Choroid plexus epithelial cell (primary cell): Measurements from ENCODE around the gene CTTNBP2.

Source experiments
- DNase-seq: peaks from one replicate; pipeline ENCODE4 v3.0.0-alpha.2; 2010; ENCODE audit warnings: low read depth
- H3K4me3 ChIP-seq: 2 replicates; pipeline ENCODE4 v1.5.1; 2011; ENCODE audit warnings: low read depth, mild to moderate bottlenecking, control low read depth, low read length, moderate library complexity
- CTCF ChIP-seq: conservative IDR thresholded peaks from 2 replicates; pipeline ENCODE4 v1.5.1; 2011; ENCODE audit warnings: low read depth, mild to moderate bottlenecking, control low read depth, inconsistent platforms, low read length, moderate library complexity

CTTNBP2 gene

GRCh38 chr7:117856196-117856595 is 17.0 kb downstream of the CTTNBP2 start:
- no peak overlapping the region for H3K4me3 ChIP-seq
- no peak for DNase-seq
- TF ChIP-seq CTCF = no peak

- H3K4me3 ChIP-seq = no peak overlapping the region
- no peak for TF ChIP-seq CTCF
- DNase-seq = no peak
Observed at GRCh38 chr7:117854186-117854585, 19.1 kb downstream of the CTTNBP2 start.

DNA sequence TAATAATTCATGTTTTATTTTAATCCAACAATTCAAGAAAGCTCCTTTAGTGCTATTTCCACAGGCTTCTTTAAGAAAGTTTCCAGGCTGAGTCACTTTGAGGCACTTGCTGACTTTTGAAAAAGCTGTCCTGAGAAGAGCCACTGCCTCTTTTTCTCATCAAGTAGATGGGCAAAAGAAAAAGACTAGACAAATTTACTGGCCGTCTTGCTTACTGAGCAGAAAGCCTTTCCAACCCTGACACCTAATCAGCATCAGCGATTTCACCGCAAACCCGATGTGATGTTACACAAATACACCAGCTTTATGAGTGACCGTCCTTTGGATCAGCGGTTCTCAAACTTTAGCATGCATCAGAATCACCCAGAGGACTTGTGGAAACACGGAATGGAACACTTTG is 24.3 kb downstream of the CTTNBP2 start:
- DNase-seq = no peak
- no peak overlapping the region for H3K4me3 ChIP-seq
- TF ChIP-seq CTCF = no peak

DNA sequence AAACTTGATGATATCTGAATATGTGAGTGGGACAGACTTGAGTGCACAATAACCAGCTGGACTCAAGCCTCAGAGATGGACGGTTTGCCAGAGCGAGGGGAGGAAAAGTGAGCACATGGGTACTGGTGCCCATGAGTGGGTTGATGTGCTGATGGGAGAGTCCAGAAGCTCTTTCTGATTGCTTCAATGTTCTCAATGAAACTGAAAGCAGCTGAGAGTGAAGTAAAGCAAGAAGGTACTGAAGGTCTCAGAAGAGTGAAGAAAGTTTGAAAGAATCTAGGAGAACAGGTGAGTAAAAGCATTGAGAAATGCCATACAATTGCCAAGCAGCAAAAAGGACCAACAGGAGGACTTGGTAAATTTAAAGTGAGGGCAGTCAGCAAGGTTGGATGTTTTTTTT is 28.6 kb downstream of the CTTNBP2 start:
- no peak overlapping the region for H3K4me3 ChIP-seq
- TF ChIP-seq CTCF = no peak
- DNase-seq = no peak

GRCh38 chr7:117841611-117842010 is 31.6 kb downstream of the CTTNBP2 start:
- TF ChIP-seq CTCF = no peak
- no peak for DNase-seq
- H3K4me3 ChIP-seq = no peak overlapping the region

DNA sequence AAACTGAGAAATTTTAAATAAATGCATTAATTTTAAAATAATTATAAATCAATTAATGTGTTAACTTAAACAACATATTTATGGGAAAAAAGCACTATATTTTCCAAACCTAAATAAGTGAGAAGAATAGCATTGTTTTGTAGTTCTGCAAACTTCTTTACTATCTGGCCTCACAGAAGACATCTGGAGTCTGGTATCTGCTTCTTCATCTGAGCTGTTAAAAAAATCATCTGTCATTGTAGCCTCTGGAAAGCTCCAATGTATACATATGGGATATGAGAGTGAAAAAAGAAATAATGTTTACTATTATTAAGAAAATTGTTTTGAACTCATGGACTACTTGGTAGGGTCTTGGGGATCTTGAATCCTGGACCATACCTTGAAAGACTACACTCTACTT is 32.2 kb downstream of the CTTNBP2 start:
- TF ChIP-seq CTCF = no peak
- H3K4me3 ChIP-seq = no peak overlapping the region
- DNase-seq = no peak

DNA sequence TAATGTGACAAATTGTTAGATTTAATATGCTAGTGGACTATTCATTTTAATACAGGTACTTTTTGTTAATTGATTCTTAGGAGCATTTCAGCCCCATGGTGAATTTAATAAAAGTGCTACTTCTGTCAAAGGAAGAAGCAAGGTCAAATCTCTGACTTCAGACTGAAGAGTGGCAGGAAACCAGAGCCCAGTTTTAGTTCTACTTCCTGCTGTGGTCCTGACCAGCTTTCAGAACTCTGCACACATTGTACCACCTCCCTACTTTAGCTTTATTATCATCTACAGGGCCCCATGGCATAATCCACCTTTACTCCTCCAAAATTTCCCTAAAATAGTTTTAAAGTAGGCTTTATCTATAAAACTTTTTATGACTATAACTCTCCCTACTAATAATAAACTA is 33.7 kb downstream of the CTTNBP2 start:
- no peak for TF ChIP-seq CTCF
- DNase-seq = no peak
- no peak overlapping the region for H3K4me3 ChIP-seq
